Measurements from ENCODE around the gene CARD19. TPM values are rescaled to one million over a fixed set of nuclear protein-coding genes. Genes with fewer than 3 reads are reported as not detected.

The CARD19 gene
- total and polyA plus RNA-seq, 2 of the 8 experiments (the other 6 are each of a cell fraction or from before 2014, with no cell fraction given), result 21.2 to 112 TPM

GRCh38 chr9:93128715-93129224 is 32.8 kb downstream of the CARD19 start (continued):
- no peak for TF ChIP-seq ATF2 (IDR thresholded peaks at IDR 0.05; ENCODE audit: low read length)
- no peak for TF ChIP-seq BRCA1 (IDR thresholded peaks at IDR 0.05; ENCODE audit: low read depth, low read length)
- no peak for TF ChIP-seq SUZ12 (IDR thresholded peaks at IDR 0.05; ENCODE audit: low read length)
- TF ChIP-seq KDM4A (IDR thresholded peaks at IDR 0.05; ENCODE audit: low read depth, low read length, severe bottlenecking), result no peak
- TF ChIP-seq POLR2A (IDR thresholded peaks at IDR 0.05; ENCODE audit: control extremely low read depth in 1 of 2, low read depth in 2 of 2, low read length in 2 of 2), result no peak
- no peak for TF ChIP-seq TAF1 (IDR thresholded peaks at IDR 0.05; ENCODE audit: low read depth, low read length)
- no peak for TF ChIP-seq SRF (IDR thresholded peaks at IDR 0.05; ENCODE audit: low read depth, low read length)
- TF ChIP-seq KDM1A (IDR thresholded peaks at IDR 0.05; ENCODE audit: borderline replicate concordance, low read length), result no peak
- TF ChIP-seq CEBPB (IDR thresholded peaks at IDR 0.05; ENCODE audit: low read depth, low read length), result no peak
- TF ChIP-seq CTBP2 (IDR thresholded peaks at IDR 0.05; ENCODE audit: borderline replicate concordance, insufficient read depth, insufficient read length, low read length), result no peak

Measured in H1 (cell line).